ENCODE measurements around the gene NATD1.

The NATD1 gene

DNA sequence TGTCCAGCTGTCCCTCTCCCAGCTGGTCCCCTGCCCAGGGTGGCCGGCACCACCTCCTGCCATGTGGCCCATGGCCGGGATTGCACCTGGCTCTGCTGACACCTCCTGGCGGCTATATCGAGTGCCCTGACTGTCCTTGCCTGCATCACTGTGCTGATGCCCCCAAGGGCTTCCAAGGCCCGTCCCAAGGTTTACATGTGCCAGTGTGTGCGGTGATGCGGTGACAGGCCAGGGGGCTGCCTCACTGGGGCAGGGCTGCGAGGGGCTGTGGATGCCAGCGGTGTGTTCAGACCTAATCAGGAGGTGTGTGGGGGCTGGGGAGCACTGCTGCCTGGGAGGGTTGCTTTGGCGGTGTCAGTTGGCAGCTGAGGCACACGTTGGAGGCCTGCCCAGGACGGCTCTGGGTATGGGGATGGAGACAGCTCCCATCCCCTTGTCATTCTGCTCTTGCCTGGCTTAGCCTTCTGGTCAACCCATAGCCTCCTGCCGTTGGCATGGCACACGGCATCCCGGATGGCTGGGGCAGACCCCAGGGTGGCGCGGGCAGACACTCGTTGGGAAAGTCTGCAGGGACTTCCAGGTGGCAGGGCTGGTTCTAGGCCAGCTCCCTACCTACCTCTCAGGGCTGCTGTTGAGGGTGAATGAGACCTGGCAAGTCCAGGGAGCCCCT, 36.8 kb upstream of the NATD1 start:
- DNase-seq = no peak

GRCh38 chr17:21289175-21289901, 36.1 kb upstream of the NATD1 start:
- no peak for DNase-seq

DNA sequence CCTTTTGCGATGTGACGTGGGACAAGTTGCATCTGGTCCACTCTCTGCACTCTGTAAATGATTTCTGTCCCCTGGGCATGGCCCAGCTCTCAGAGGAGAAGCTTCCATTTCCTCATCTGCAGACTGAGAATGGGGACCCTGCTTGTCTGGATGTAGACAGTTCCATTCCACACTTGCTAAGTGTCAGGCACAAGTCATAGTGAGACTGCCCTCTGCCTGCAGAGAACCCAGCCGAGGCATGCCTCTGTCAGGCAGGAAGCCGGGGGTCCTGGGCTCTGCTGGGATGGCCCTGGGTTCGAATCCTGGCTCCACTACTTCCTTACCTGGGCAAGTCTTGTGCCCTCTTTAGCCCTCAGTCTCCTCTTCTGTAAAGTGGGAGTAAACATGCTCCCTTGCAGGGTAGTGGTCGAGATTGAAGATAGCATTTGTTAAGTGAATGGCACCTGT, 35.4 kb upstream of the NATD1 start:
- no peak for DNase-seq

DNA sequence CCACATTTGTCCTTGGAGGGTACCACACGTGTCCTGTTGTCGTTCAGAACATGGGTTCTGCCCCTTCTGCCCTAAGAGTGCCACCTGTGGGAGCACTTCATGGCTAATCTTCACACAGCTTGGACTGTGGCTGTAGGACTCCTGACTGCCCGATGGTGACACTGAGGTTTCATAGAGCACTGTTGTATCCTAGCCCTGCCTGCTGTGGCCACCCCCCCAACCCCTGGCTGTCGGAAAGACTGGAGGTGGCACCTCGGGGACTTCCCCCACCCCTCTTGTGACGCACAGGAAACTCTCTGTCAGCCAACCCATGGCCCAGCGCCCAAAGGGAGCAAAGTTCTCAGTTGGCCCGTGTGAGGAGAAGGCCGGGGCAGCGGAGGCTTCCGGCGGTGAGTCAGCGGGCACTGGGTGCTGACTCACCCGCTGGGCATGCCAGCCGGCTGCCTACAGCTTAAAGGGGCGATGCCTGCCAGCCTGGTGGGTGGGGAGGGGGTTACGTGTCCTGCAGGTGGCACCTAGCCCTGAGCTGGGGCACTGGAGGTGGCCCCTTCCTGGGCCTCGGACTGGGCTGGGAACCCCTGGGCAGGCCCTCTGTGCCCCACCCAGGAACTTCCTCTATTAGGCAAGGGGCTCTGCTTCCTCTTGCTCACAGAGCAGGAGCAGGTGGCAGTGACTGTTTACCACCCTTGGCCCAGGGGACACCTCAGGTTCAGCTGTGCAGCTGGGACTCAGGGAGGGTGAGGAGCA, 34.7 kb upstream of the NATD1 start:
- no peak for DNase-seq

DNA sequence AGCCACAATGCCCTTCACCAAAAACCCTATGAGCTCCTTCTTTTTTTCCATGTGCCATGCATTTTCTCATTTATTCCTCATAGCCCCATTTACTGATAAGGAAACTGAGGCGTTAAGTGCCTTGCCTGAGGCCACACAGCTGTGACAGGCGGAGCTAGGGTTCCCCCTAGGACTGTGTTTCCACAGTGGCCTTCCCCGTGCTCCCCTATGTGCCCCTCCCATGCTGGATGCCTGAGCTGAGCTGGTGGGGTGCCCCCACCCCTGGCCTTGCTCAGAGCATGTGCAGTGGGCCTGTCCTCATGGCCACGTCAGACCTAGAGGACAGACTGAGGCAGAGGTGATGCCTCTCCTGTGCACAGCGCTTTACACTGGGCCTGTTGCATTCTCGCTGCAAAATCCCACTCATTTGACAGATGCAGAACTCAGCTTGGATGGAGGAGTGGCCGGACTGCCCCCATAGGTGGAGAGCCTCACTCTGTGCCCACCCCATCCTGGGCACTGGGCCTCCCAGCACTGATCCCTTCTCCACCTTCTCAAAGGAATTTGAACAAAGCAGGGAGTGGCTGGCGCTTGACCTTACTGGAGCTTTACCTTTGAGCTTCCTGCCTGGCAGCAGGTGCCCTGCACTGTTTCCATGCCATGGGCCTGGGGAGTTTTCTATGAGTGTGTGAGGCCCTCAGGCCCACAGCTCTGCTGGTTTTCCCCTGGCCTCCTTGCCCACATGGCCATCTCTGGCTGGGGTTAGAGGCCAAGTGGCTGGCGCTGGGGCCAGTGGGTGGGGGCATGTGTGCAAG, 33.9 kb upstream of the NATD1 start:
- no peak for DNase-seq

GRCh38 chr17:21286066-21286770, 33.0 kb upstream of the NATD1 start:
- DNase-seq = peak; percentile 17

DNA sequence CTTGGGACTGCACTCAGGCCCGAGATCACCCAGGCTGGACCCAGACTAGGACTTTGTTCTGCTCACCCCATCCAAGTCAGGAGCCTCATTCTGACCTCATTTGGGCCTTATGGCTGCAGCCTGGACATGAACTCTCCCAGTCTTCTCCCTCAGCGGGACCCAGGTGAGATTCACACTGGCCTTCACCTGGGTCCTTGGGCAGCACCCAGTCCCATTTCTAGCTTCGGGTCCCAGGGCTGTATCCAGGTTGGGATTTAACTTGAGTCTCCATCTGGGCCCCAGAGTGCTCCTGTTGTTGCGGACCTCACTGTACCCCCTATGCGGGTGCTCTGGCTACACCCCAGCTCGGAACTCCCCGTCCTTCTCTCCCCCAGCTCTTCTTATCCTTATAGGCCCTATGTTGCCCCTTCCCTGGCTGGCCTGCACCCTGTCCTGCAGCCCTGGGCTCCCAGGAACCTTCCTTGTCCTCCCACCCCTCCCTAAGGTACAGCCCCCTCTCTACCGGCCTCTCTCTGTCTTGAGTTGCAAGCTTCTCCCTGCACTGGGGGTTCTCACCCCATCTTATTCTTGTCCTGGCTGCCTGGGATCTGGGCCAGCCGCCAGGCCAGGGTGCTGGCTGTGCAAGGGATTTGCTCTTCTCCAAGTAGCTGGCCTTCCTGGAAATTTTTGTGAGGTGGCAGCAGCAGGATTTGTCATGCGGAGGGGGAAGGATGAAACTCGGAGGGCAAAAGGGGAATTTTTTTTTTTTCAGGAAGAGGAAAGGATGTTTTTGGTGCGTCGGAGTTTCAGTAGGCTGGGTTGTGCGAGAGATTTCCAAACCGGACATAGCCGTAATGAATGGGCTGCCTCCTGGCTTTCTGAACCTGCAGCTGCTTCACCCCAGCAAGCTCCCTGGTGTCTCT, 32.2 kb upstream of the NATD1 start:
- DNase-seq = no peak

- peak; percentile 81 for DNase-seq
Measured at GRCh38 chr17:21284319-21285163, 31.3 kb upstream of the NATD1 start, which contains the start of gene MAP2K3. MAP2K3 (plus strand) TSS chr17:21284711; CDS start chr17:21284921, 210 bp downstream.

DNA sequence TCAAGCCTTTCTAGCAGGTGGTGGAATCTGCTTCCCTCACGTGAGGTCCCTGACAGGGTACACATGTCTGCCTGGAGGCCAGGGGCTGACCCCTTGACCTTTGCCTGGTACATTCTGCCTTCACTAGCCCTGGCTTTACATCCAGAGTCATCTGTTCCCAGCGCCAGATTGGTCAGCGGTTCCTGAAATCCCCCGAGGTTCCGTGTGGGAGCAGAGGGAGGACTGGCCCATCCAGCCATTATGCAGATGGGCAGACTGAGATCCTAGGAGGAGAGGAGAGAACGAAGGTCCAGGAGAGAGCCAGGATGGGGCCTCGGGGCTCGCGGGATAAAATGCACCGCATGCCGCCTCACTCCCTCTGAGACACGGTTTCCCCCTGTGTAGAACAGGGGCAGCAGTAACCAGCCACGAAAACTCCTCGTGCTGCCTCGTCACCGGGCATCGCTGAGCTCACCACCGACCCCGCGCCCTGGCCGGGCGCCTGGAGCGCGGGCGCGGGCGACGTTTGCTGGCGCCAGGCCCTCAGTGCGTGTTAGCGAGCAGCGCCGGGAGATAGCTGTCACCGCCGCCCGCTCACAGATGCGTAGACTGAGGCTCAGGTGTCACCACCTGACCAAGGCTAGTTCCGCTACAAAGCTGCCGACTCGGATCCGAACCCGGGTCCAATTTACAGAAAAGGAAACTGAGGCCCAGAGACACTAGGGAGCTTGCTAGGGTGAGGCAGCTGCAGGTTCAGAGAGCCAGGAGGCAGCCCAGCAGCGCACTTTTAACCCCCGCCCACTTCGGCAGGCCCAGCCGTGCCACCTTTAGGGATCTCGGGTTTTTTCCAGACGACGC, 30.5 kb upstream of the NATD1 start:
- no peak for DNase-seq

DNA sequence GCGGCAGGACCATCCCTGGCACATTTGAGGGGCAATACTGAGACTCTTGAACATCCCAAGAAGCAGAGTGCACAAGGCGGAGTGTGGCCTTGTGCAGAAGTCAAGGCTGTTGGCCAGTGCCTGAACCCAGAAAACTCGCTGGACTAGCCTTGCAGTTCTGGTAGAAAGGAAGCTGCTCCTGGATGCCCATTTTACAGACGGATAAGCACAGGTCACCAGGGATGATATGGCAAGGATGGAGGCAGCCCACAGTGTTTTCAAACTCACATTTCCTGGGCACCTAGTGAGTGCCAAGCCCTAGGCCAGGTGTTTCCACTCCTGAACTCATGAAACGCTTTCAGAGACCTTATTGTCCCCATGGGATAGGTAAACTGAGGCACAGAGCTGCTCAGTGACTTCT, 29.6 kb upstream of the NATD1 start:
- no peak for DNase-seq

DNA sequence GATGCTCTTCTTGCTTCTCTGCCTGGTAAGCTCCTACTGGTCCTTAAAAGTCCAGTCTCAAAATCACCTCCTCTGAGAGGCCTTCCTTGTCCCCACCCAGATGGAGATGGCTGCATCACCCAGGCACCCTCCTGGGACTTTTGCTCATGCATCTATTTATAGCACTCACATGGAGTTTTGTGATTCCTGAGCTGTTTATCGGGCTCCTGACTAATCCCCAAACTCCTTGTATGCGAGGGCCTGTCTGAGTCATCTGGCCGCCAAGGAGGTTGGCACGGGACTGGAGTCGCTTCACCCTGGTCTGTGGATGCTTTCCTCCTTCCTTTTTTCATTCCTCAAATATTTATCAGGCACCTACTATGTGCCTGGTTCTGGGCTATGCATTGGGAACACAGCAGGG, 29.0 kb upstream of the NATD1 start:
- no peak for DNase-seq

- no peak for DNase-seq
Measured at GRCh38 chr17:21280081-21280518, 26.9 kb upstream of the NATD1 start.

DNA sequence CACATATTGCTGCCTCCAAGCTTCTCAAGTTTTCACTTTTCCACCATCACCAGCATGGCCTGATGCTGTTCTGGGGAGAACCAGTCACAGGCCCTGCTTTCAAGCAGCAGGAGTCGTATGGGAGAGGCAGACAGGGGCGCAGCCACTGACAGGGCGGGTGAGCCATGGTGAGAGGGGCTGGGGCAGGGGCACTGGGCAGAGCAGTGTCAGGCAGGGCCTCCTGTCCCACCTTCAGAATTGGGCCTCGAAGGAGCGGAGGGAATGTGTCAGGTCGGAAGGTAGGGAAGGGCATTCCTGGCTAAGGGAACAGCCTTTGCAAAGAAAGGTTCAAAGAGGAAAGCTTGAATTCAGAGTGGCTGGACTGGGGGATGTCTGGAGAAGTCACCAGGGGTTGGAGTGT, 26.4 kb upstream of the NATD1 start:
- DNase-seq = no peak

DNA sequence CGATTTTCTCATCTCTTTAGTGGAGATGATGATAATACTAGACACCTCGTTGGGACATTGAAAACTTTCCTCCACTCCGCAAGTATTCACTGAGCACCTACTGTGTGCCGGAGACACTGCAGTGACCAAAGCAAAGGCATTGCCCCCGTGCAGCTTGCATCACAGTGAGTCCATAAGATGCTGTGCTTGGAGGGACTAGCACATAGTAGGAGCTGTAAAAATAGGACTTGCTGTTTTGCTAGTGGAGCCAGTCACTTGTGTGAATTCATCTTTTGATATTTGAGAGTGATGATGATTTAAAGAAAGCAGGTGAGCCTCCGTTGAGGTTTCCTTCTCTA, 26.0 kb upstream of the NATD1 start:
- no peak for DNase-seq

DNA sequence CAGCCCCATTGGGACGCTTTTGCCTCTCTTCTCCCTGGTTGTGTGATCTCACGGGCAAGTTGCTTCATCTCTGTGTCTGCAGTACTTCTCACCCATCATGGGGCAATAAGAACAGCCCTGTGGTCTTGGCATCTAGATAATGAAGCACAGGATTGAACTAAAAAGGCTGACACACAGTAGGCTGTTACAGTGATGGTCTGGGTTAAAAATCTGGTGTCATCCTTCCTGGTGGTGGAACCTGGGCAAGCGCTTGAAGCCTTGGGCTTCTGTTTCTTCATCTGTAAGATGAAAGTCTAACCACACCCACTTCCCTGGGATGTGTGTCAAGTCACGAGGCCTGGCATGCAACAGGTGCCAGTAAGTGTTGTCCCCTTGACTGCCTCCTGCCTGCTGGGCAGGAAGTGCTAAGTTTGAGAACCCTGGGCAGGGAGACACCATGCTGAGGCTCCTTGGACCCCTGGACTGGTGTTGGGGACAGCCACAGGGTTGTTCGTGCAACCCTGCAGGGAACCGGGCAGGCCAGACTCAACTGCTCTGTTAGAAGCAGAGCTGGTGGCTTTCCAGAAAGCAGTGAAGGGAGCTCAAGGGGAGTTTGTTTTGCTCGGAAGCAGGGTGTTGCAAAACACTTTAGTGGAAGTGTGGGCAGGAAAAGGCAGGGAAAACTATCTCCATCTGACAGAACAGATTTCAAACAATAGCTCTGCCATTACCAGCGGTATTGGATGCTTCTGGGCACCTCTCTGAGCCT, 25.4 kb upstream of the NATD1 start:
- DNase-seq = no peak

DNA sequence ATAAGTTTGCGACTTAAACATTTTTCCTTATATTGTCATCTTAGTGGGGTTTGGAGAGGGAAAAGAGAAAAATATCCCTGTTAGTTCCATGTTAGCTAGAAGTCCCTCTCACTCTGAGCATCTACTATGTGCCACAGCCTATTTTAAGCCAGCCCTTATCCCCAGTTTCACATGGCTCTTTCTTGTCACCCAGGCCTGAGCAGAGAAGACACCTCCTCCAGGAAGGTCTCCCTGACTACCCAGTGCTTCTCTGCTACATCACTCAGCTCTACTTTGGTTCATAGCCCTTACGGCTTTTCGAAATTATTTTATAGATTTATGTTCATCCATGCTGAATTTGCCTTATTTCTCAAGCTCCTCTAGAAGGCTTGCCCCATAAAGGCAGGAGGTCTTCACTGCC, 24.1 kb upstream of the NATD1 start:
- DNase-seq = no peak

DNA sequence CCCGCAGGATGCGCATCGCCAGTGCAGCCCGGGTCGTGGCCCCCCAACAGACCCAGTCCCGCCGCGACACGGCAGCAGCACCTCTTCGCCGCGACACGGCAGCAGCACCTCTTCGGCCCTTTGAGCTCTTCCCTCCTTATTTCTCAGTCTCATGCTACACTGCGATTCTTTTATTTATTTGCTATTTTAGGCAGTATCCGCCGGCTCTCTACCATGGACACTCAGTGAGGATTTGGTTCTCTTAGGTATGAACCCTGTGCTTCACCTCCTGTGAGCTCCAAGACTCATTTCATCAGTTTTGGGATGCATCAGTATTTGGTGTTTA, 23.0 kb upstream of the NATD1 start:
- no peak for DNase-seq

GRCh38 chr17:21275579-21276263, 22.5 kb upstream of the NATD1 start:
- no peak for DNase-seq

Measured in DMS79 (cell line).